ENCODE results near the gene TMEM144.
"Not testable (repeated sequence)": the region's sequence is repeated elsewhere in the genome, so short reads cannot be mapped to it uniquely, and the experiment has no call there.

GRCh38 chr4:158279052-158279451 is 68.8 kb downstream of the TMEM144 start:
- TF ChIP-seq, protein P1, sequence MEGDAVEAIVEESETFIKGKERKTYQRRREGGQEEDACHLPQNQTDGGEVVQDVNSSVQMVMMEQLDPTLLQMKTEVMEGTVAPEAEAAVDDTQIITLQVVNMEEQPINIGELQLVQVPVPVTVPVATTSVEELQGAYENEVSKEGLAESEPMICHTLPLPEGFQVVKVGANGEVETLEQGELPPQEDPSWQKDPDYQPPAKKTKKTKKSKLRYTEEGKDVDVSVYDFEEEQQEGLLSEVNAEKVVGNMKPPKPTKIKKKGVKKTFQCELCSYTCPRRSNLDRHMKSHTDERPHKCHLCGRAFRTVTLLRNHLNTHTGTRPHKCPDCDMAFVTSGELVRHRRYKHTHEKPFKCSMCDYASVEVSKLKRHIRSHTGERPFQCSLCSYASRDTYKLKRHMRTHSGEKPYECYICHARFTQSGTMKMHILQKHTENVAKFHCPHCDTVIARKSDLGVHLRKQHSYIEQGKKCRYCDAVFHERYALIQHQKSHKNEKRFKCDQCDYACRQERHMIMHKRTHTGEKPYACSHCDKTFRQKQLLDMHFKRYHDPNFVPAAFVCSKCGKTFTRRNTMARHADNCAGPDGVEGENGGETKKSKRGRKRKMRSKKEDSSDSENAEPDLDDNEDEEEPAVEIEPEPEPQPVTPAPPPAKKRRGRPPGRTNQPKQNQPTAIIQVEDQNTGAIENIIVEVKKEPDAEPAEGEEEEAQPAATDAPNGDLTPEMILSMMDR (IDR thresholded peaks at IDR 0.05; ENCODE audit: insufficient read depth, low read length, poor library complexity, severe bottlenecking): not testable (repeated sequence)
- TF ChIP-seq EZH2phosphoT487 (conservative IDR thresholded peaks at IDR 0.05; ENCODE audit: low read length): not testable (repeated sequence)

Measured in SU-DHL-6 (cell line).